HG03460 (cell line): ENCODE measurements around the gene DDAH1.

ENCODE experiments used
- ATAC-seq: cut with Tn5 transposase; IDR thresholded peaks from one replicate; pipeline ENCODE4 v1.9.1; 2021; ENCODE audit not compliant: unreplicated experiment

Gene DDAH1

GRCh38 chr1:85397490-85398032 lies 67.4 kb downstream of the DDAH1 start:
- no peak for ATAC-seq

GRCh38 chr1:85396194-85396593 lies 68.8 kb downstream of the DDAH1 start:
- ATAC-seq, result no peak

GRCh38 chr1:85394130-85394529 lies 70.8 kb downstream of the DDAH1 start:
- no peak for ATAC-seq

- no peak for ATAC-seq
Observed at GRCh38 chr1:85393490-85393889, 71.5 kb downstream of the DDAH1 start.

- ATAC-seq, result no peak
Observed at GRCh38 chr1:85388416-85388815, 76.5 kb downstream of the DDAH1 start.

GRCh38 chr1:85387781-85388180 lies 77.2 kb downstream of the DDAH1 start:
- no peak for ATAC-seq

GRCh38 chr1:85386068-85386722 lies 78.8 kb downstream of the DDAH1 start:
- no peak for ATAC-seq

GRCh38 chr1:85379203-85380136 lies 85.5 kb downstream of the DDAH1 start:
- ATAC-seq, result no peak

GRCh38 chr1:85378534-85378933 lies 86.4 kb downstream of the DDAH1 start:
- ATAC-seq, result no peak

GRCh38 chr1:85376356-85376755 lies 88.6 kb downstream of the DDAH1 start:
- ATAC-seq, result no peak

GRCh38 chr1:85375493-85375892 lies 89.5 kb downstream of the DDAH1 start:
- ATAC-seq, result no peak

GRCh38 chr1:85374160-85374559 lies 90.8 kb downstream of the DDAH1 start:
- no peak for ATAC-seq

GRCh38 chr1:85373378-85373708 lies 91.6 kb downstream of the DDAH1 start:
- ATAC-seq, result no peak

GRCh38 chr1:85372683-85373377 lies 92.1 kb downstream of the DDAH1 start:
- no peak for ATAC-seq

- ATAC-seq, result no peak
Observed at GRCh38 chr1:85371021-85371420, 93.9 kb downstream of the DDAH1 start.

GRCh38 chr1:85368073-85368770 lies 96.7 kb downstream of the DDAH1 start:
- no peak for ATAC-seq

GRCh38 chr1:85366391-85367170 lies 98.4 kb downstream of the DDAH1 start:
- no peak for ATAC-seq

- no peak for ATAC-seq
Observed at GRCh38 chr1:85365851-85366250, 99.1 kb downstream of the DDAH1 start.

- ATAC-seq, result no peak
Observed at GRCh38 chr1:85363521-85363920, 101.4 kb downstream of the DDAH1 start.

- ATAC-seq, result no peak
Observed at GRCh38 chr1:85363092-85363491, 101.9 kb downstream of the DDAH1 start.
